Activated CD8-positive, alpha-beta memory T cell treated with anti-CD3 and anti-CD28 coated beads, Interleukin-2, amount 50 U/mL, for 4 hours (primary cell): ENCODE data around the gene AP5Z1.

Source experiments
- DNase-seq: peaks from one replicate; pipeline ENCODE4 v3.0.0-alpha.2; 2020

AP5Z1 gene

GRCh38 chr7:4747013-4747412 lies 28.4 kb upstream of the AP5Z1 start:
- no peak for DNase-seq

- no peak for DNase-seq
Observed at GRCh38 chr7:4747746-4748145, 27.7 kb upstream of the AP5Z1 start.

GRCh38 chr7:4748231-4748681 lies 27.2 kb upstream of the AP5Z1 start:
- DNase-seq: no peak

- no peak for DNase-seq
Observed at GRCh38 chr7:4749363-4749762, 26.1 kb upstream of the AP5Z1 start.

- no peak for DNase-seq
Observed at GRCh38 chr7:4749798-4750197, 25.6 kb upstream of the AP5Z1 start.

GRCh38 chr7:4751398-4751947 lies 23.9 kb upstream of the AP5Z1 start:
- no peak for DNase-seq

- DNase-seq: peak; percentile 88
Observed at GRCh38 chr7:4753598-4754432, 21.6 kb upstream of the AP5Z1 start.

GRCh38 chr7:4754433-4755010 lies 20.9 kb upstream of the AP5Z1 start:
- no peak for DNase-seq

- no peak for DNase-seq
Observed at GRCh38 chr7:4755045-4755444, 20.4 kb upstream of the AP5Z1 start.

- no peak for DNase-seq
Observed at GRCh38 chr7:4758111-4758510, 17.3 kb upstream of the AP5Z1 start.

GRCh38 chr7:4758791-4759190 lies 16.6 kb upstream of the AP5Z1 start:
- no peak for DNase-seq

GRCh38 chr7:4759211-4759610 lies 16.2 kb upstream of the AP5Z1 start:
- no peak for DNase-seq

- DNase-seq: no peak
Observed at GRCh38 chr7:4760952-4761351, 14.5 kb upstream of the AP5Z1 start.

GRCh38 chr7:4762121-4763055 lies 13.0 kb upstream of the AP5Z1 start:
- no peak for DNase-seq

- DNase-seq: no peak
Observed at GRCh38 chr7:4763091-4763793, 12.2 kb upstream of the AP5Z1 start.

GRCh38 chr7:4763794-4764185 lies 11.6 kb upstream of the AP5Z1 start:
- no peak for DNase-seq

- DNase-seq: no peak
Observed at GRCh38 chr7:4764402-4765007, 10.9 kb upstream of the AP5Z1 start.

- no peak for DNase-seq
Observed at GRCh38 chr7:4765776-4766490, 9.5 kb upstream of the AP5Z1 start.

GRCh38 chr7:4766666-4767519 lies 8.5 kb upstream of the AP5Z1 start:
- DNase-seq: no peak
